Measurements from ENCODE around the gene VCP. TPM values are rescaled to one million over a fixed set of nuclear protein-coding genes. Genes with fewer than 3 reads are reported as not detected.

Gene VCP
- total RNA-seq, 6 experiments from 2014 or later = 108 to 159 (median 138) TPM

DNA sequence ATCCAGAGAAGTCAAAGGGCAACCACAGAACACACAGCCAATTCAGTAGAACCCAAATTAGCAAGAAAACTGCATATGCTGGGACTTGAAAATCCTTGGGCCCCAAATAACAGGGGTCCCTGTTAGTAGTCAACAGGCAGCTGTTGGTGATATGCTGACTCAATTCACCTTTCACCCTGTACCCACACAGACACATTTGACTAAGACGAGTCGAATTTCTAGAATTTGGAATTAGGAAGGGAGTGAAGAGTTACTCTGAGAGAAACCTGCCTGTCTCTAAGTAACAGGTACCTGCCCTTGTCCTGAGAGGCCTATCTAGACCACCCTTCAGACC is 821 bp upstream of the VCP start:
- Histone ChIP-seq H3K9me3 (no peaks in the 10 kb centered on the region), H3K27ac (no peak overlapping the region), H3K36me3 (peaks cover 0 to 10% (median under 1%) of the 10 kb centered on the region in 4 donors), H3K4me3 (peak overlapping the region in 1 of 3 donors; percentile 76), H3K27me3 (no peaks in the 10 kb centered on the region), H3K4me1 (peaks cover 0 to 33% (median 12%) of the 10 kb centered on the region in 4 donors)
- intact Hi-C loops (cut with DNase I) = no loop called here
- ATAC-seq = no peak
- TF ChIP-seq, protein P1, sequence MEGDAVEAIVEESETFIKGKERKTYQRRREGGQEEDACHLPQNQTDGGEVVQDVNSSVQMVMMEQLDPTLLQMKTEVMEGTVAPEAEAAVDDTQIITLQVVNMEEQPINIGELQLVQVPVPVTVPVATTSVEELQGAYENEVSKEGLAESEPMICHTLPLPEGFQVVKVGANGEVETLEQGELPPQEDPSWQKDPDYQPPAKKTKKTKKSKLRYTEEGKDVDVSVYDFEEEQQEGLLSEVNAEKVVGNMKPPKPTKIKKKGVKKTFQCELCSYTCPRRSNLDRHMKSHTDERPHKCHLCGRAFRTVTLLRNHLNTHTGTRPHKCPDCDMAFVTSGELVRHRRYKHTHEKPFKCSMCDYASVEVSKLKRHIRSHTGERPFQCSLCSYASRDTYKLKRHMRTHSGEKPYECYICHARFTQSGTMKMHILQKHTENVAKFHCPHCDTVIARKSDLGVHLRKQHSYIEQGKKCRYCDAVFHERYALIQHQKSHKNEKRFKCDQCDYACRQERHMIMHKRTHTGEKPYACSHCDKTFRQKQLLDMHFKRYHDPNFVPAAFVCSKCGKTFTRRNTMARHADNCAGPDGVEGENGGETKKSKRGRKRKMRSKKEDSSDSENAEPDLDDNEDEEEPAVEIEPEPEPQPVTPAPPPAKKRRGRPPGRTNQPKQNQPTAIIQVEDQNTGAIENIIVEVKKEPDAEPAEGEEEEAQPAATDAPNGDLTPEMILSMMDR (IDR thresholded peaks at IDR 0.05) = no peak
- TF ChIP-seq POLR2A (IDR thresholded peaks at IDR 0.05) = no peak
- no peak for DNase-seq
- 100% methylated on average over 2 of the region's 2 CpGs for WGBS (ENCODE audit: insufficient coverage, low coverage, low lambda C conversion rate, missing lambda C conversion rate)

DNA sequence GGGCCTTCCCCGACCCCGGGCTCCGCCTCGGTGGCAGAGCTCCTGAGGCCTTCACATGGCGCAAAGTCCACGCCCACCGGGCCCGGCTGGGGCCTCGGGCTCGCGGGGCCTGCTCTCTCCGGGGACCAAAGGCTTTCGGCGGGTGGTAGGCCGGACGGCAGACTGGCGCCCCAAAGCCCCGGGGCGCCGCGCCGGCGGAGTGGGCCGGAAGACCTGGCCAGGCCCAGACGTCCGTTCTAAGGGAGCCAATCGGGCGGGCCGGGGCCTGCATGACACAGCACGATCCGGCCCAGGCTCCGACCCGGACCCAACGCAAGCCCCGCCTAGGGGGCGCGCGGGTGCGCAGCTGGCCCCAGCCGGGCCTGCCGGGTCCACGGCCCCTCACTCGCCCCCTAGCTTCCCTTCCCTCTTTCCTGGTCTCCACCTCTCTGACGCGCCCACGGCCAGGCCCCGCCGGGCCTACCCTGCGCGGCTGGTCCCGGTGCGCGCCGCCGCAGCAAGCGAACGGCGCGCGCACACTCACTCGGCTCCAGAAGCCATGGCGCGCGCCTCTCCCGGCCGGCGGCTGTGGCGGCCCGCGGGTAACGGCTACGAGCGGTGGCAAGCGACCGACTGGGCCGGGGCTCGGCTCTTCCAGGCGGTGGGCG is 488 bp downstream of the VCP start:
- H3K9me3 ChIP-seq = no peaks in the 10 kb centered on the region
- H3K36me3 ChIP-seq = peaks cover 2 to 23% (median 11%) of the 10 kb centered on the region in 4 donors
- no CpG with 5 or more reads among the region's 79 CpGs for WGBS (ENCODE audit: insufficient coverage, low coverage, low lambda C conversion rate, missing lambda C conversion rate)
- H3K4me1 ChIP-seq = peaks cover 0 to 33% (median 12%) of the 10 kb centered on the region in 4 donors
- peak; percentile 70 to 82 (median 76) for ATAC-seq
- intact Hi-C loops (cut with DNase I) = no loop called here
- H3K4me3 ChIP-seq = peak overlapping the region; percentile 76 to 100 (median 93)
- H3K27me3 ChIP-seq = no peaks in the 10 kb centered on the region
- H3K27ac ChIP-seq = peak overlapping the region; percentile 97 to 99 (median 98)
- peak; percentile 88 to 91 (median 90) for DNase-seq
- no peak for TF ChIP-seq POLR2A (IDR thresholded peaks at IDR 0.05)
- TF ChIP-seq, protein P1 (IDR thresholded peaks at IDR 0.05) = peak; percentile 15 to 47 (median 42)

DNA sequence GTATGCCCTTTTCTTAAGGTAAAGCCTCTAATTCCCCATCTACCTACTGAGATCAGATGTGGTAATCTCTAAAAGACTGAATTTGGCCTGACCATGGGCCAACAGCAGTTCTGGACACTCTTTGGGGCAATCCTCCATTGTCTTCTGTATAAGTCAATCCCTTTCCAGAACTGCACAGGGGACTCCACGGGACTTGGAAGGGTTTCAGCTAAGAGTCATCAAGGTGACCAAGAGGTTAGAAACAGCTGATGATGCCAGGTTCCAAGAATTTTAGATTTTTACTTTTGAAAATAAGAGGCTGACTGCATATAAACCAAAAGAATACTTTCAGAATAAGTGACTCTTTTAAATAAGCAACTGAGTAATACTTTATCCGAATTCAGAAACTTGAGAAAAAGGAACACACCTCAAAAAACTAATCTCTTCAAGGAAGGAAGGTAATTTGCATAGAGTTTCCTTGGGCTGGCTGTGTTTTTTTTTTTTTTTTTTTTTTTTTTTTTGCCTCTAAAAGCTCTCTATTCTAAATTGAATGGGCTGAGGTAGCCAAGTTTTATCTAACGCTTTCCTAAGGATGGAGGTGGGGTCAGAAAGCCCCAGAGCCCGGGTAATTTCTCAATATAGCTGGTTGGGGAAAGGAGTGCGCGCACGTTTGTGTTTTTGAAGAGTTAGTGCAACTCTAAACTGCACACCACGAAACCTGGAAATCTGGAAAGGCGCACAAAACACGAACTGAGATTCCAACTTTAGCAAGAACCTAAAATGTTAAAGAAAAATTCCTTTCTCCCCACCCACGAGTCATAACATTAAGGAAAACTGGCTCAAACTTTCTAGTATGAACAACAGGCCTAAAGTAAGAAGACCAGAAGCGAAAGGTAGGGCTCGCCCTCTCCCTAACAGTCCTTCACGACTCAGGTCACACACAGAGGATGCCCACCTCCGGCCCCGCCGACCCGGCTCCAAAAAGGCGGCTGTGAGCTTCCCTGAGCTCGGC is 1.3 kb downstream of the VCP start:
- no peak for TF ChIP-seq POLR2A (IDR thresholded peaks at IDR 0.05)
- TF ChIP-seq, protein P1 (IDR thresholded peaks at IDR 0.05) = no peak
- WGBS (ENCODE audit: insufficient coverage, low coverage, low lambda C conversion rate, missing lambda C conversion rate) = under 1% methylated on average over 14 of the region's 20 CpGs

DNA sequence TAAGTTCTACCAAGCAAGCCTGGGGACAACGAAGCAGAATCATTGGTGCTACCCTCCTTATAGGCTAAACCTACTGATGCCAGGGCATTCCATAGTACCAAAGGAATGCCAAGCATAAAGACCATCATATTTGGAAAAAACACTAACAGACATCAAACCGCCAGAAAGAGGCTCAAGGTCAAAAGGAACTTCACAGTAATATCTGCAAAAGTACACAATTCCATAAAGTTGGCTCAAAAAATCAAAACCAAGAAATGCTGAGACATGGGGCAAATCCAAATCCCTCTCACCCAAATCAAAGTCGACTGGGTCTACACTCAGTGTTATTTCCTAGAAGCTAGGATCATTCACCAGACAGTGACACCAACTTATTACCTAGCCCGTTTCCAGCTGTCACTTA is 3.4 kb downstream of the VCP start:
- DNase-seq (no peak), ATAC-seq (no peak)
- 60% methylated on average over 4 of the region's 4 CpGs for WGBS (ENCODE audit: insufficient coverage, low coverage, low lambda C conversion rate, missing lambda C conversion rate)
- intact Hi-C loops (cut with DNase I) = no loop called here
- Histone ChIP-seq H3K27me3 (no peaks in the 10 kb centered on the region), H3K9me3 (no peaks in the 10 kb centered on the region), H3K27ac (no peak overlapping the region), H3K36me3 (peaks cover 5 to 52% (median 34%) of the 10 kb centered on the region in 4 donors), H3K4me1 (peaks cover 0 to 33% (median 12%) of the 10 kb centered on the region in 4 donors), H3K4me3 (no peak overlapping the region)
- TF ChIP-seq POLR2A (IDR thresholded peaks at IDR 0.05) = no peak
- TF ChIP-seq, protein P1 (IDR thresholded peaks at IDR 0.05) = no peak

More for the DNA sequence above, 1.3 kb downstream of the VCP start:
- peaks cover 5 to 31% (median 15%) of the 10 kb centered on the region in 4 donors for H3K36me3 ChIP-seq
- H3K27ac ChIP-seq = peak overlapping the region; percentile 97 to 99 (median 98)
- peak in 1 of 4 donors; percentile 6 for ATAC-seq
- H3K27me3 ChIP-seq = no peaks in the 10 kb centered on the region
- intact Hi-C loops (cut with DNase I) = no loop called here
- DNase-seq = no peak
- peak overlapping the region; percentile 76 to 100 (median 93) for H3K4me3 ChIP-seq
- H3K4me1 ChIP-seq = peaks cover 0 to 33% (median 12%) of the 10 kb centered on the region in 4 donors
- no peaks in the 10 kb centered on the region for H3K9me3 ChIP-seq

Measured in right lobe of liver (tissue), 6 donors.